GM12878 (cell line): ENCODE data around the gene OR51L1. TPM values are rescaled to one million over a fixed set of nuclear protein-coding genes. Genes with fewer than 3 reads are reported as not detected.

Experiments used
- ATAC-seq: fragments of 200-7000 bp; cut with Tn5 transposase; 3 replicates; pipeline ENCODE4 v1.9.1; 2020; ENCODE audit warnings: mild to moderate bottlenecking, moderate library complexity
- BruUV-seq: library from RNA; stranded (reverse); fragments of 400-500 nt; replicated peaks from 2 replicates; lab custom pipeline; 2021; lab: Mats Ljungman, UMichigan
- CTCF ChIA-PET: fragments of 300-600 bp; sonication (Branson Sonifier 250); formaldehyde crosslinking; extraction: SDS; loops from one replicate; lab custom pipeline; 2021; ENCODE audit warnings: inconsistent platforms; lab: Yijun Ruan, JAX
- POLR2A ChIA-PET: fragments of 350-600 bp; formaldehyde crosslinking; extraction: SDS; loops from one replicate; lab custom pipeline; 2021; ENCODE audit warnings: inconsistent platforms; lab: Charles Lee
- RAD21 ChIA-PET: fragments of 300-600 bp; sonication (Branson Sonifier 250); formaldehyde crosslinking; loops from one replicate; lab custom pipeline; 2023; ENCODE audit warnings: antibody characterized with exemption; ENCODE audit not compliant: unreplicated experiment; lab: Charles Lee
- SMC1A ChIA-PET: fragments of 300-600 bp; sonication (Branson Sonifier 250); formaldehyde crosslinking; loops from one replicate; lab custom pipeline; 2023; ENCODE audit not compliant: unreplicated experiment, uncharacterized antibody; lab: Charles Lee
- DNase-seq: peaks from one replicate; pipeline ENCODE4 v3.0.0-alpha.2; 2011; ENCODE audit warnings: low read depth, low spot score
- FAIRE-seq: peaks from 3 replicates; lab custom pipeline; 2011; peaks lifted over from hg19 to GRCh38; lab: Jason Lieb, UNC
- H2AFZ ChIP-seq: 2 replicates; pipeline ENCODE4 v1.6.0; 2011; ENCODE audit warnings: low read depth, low read length, control low read depth; ENCODE audit not compliant: control insufficient read depth
- H3K27ac ChIP-seq: 2 replicates; pipeline ENCODE4 v1.5.1; 2011; ENCODE audit warnings: control low read depth; ENCODE audit not compliant: control insufficient read depth, insufficient read depth
- H3K27me3 ChIP-seq, 2 experiments: replicated peaks in 1 of 2; 2 replicates each; pipeline versions ENCODE4 v1.6.0 to v1.6.1; 2011; ENCODE audit warnings: low read length in 1 of 2; ENCODE audit not compliant: control insufficient read depth in 2 of 2, insufficient read depth in 2 of 2
- H3K36me3 ChIP-seq, 2 experiments: 2 replicates each; pipeline ENCODE4 v1.5.1; 2011; ENCODE audit warnings: low read length in 1 of 2; ENCODE audit not compliant: control insufficient read depth in 2 of 2, insufficient read depth in 2 of 2
- H3K4me1 ChIP-seq: 2 replicates; pipeline ENCODE4 v1.6.1; 2011; ENCODE audit warnings: mild to moderate bottlenecking, low read length, moderate library complexity, mixed read lengths; ENCODE audit not compliant: control insufficient read depth, insufficient read depth
- H3K4me2 ChIP-seq: 2 replicates; pipeline ENCODE4 v1.6.0; 2011; ENCODE audit warnings: control low read depth; ENCODE audit not compliant: control insufficient read depth, insufficient read depth
- H3K4me3 ChIP-seq: fragments of 200-600 bp; sonication (generic); 2 replicates; pipeline ENCODE4 v1.5.1; 2016
- H3K79me2 ChIP-seq: 2 replicates; pipeline ENCODE4 v1.6.0; 2011; ENCODE audit warnings: low read length; ENCODE audit not compliant: control insufficient read depth, insufficient read depth
- H3K9ac ChIP-seq: 2 replicates; pipeline ENCODE4 v1.8.0; 2011; ENCODE audit warnings: low read length, control low read depth, mixed read lengths; ENCODE audit not compliant: control insufficient read depth, insufficient read depth
- H3K9me3 ChIP-seq: replicated peaks from 3 replicates; pipeline ENCODE4 v1.5.1; 2011; ENCODE audit warnings: mild to moderate bottlenecking, low read length; ENCODE audit not compliant: control insufficient read depth, insufficient read depth
- H4K20me1 ChIP-seq: 2 replicates; pipeline ENCODE4 v1.6.0; 2011; ENCODE audit not compliant: control insufficient read depth, insufficient read depth
- BACH1 ChIP-seq: fragments of 450-650 bp; IDR thresholded peaks from 2 replicates; pipeline ENCODE4 v1.6.1; 2017; ENCODE audit warnings: mild to moderate bottlenecking, borderline replicate concordance
- BHLHE40 ChIP-seq, 2 experiments: fragments of 450-650 bp in 1 of 2; IDR thresholded peaks; 2 replicates each; pipeline ENCODE4 v1.6.1; 2011 to 2017; ENCODE audit warnings: low read depth in 2 of 2, borderline replicate concordance in 1 of 2, improper control_type of control experiment in 1 of 2, low read length in 1 of 2, mild to moderate bottlenecking in 1 of 2
- CREM ChIP-seq: IDR thresholded peaks from 2 replicates; pipeline ENCODE4 v1.6.1; 2014; ENCODE audit warnings: antibody characterized with exemption, low read depth
- EP300 ChIP-seq, 2 experiments: fragments of 150-350 bp in 1 of 2; IDR thresholded peaks; 2 replicates each; pipeline ENCODE4 v1.6.1; 2011 to 2012; ENCODE audit warnings: low read depth in 2 of 2, low read length in 2 of 2, borderline replicate concordance in 1 of 2, improper control_type of control experiment in 1 of 2, inconsistent platforms in 1 of 2; ENCODE audit not compliant: control insufficient read depth in 1 of 2
- ETV6 ChIP-seq, 2 experiments: fragments of 450-650 bp in 1 of 2; IDR thresholded peaks in 1 of 2; conservative IDR thresholded peaks in 1 of 2; 2 replicates each; pipeline ENCODE4 v1.6.1; 2014; ENCODE audit warnings: antibody characterized with exemption in 1 of 2, borderline replicate concordance in 1 of 2, low read depth in 1 of 2, mild to moderate bottlenecking in 1 of 2, moderate library complexity in 1 of 2
- EZH2 ChIP-seq: IDR thresholded peaks from 2 replicates; pipeline ENCODE4 v1.6.1; 2012; ENCODE audit warnings: low read depth, mild to moderate bottlenecking, control low read depth, inconsistent platforms, low read length, borderline replicate concordance; ENCODE audit not compliant: control insufficient read depth
- MTA2 ChIP-seq: fragments of 450-650 bp; IDR thresholded peaks from 2 replicates; pipeline ENCODE4 v1.6.1; 2016; ENCODE audit warnings: low read depth, mild to moderate bottlenecking, moderate library complexity
- NKRF ChIP-seq: fragments of 450-650 bp; conservative IDR thresholded peaks from 2 replicates; pipeline ENCODE4 v1.6.1; 2017; ENCODE audit warnings: mild to moderate bottlenecking, moderate library complexity
- POLR2AphosphoS5 ChIP-seq: IDR thresholded peaks from 2 replicates; pipeline ENCODE4 v1.6.1; 2011; ENCODE audit warnings: mild to moderate bottlenecking, low read length, inconsistent platforms
- RBBP5 ChIP-seq: fragments of 200-600 bp; sonication (generic); conservative IDR thresholded peaks from 2 replicates; pipeline ENCODE4 v1.6.1; 2016
- SMAD1 ChIP-seq: fragments of 450-650 bp; IDR thresholded peaks from 2 replicates; pipeline ENCODE4 v1.6.1; 2018; ENCODE audit warnings: mild to moderate bottlenecking, low read depth; ENCODE audit not compliant: partially characterized antibody
- SMAD5 ChIP-seq: IDR thresholded peaks from 2 replicates; pipeline ENCODE4 v1.6.1; 2016; ENCODE audit warnings: antibody characterized with exemption, low read depth
- SRF ChIP-seq, 2 experiments: IDR thresholded peaks; 2 replicates each; pipeline ENCODE4 v1.6.1; 2011; ENCODE audit warnings: low read depth in 2 of 2, low read length in 2 of 2, mild to moderate bottlenecking in 1 of 2, moderate library complexity in 1 of 2
- WGBS: methylation state at CpG from one replicate; pipeline ENCODE4 v1.1.6; 2016; ENCODE audit warnings: low lambda C conversion rate; ENCODE audit not compliant: insufficient replicate concordance, insufficient coverage; ENCODE audit errors: missing lambda C conversion rate; 5-methylcytosine and 5-hydroxymethylcytosine counted together
- in situ Hi-C: fragments of 300-500 bp; cut with MboI; formaldehyde crosslinking; loops from 9 replicates; pipeline ENCODE4 v1.14.3; 2018; ENCODE audit warnings: mixed read lengths
- intact Hi-C: fragments of 100-400 bp; cut with micrococcal nuclease; formaldehyde crosslinking; loops from one replicate; pipeline ENCODE4 v1.14.2; 2022; ENCODE audit not compliant: unreplicated experiment
- polyA plus RNA-seq, 11 experiments: library from polyadenylated mRNA; depleted of rRNA in 4 of 11; unstranded in 6 of 11; stranded (reverse) in 5 of 11; fragments of >200 nt; fragmentation: Nextera tagmentation in 4 of 11; fragmentation: Illumina TruSeq in 1 of 11; extraction: Ambion mirVana in 4 of 11; extraction: Trizol in 1 of 11; gene quantifications; 1 replicate in 1 of 11; 2 replicates in 10 of 11; pipeline versions ENCODE4 v1.2.1 to v1.2.3, GENCODE V29; 2011 to 2016; ENCODE audit warnings: inconsistent platforms in 2 of 11, missing spikeins in 2 of 11, low read depth in 1 of 11
- total RNA-seq, 4 experiments: library from RNA; depleted of rRNA in 3 of 4; stranded (reverse); fragments of >200 nt in 3 of 4; fragmentation: Illumina TruSeq in 1 of 4; extraction: Trizol in 1 of 4; gene quantifications; 2 replicates each; pipeline versions ENCODE4 v1.2.1 to v1.2.3, GENCODE V29; 2013 to 2021

The OR51L1 gene
- total and polyA plus RNA-seq, 10 of the 15 experiments (the other 5 are each of a cell fraction or from before 2014, with no cell fraction given), result not detected

GRCh38 chr11:5046226-5046625 is 51.6 kb downstream of the OR51L1 start, which contains the start of gene OR52J3:
TSS of gene OR52J3 (plus strand) at chr11:5046526. CDS start at chr11:5046526, 0 bp downstream.
- Histone ChIP-seq H3K36me3 (no peaks in the 10 kb centered on the region), H2AFZ (no peak within 1 kb of the TSS), H3K27ac (no peak within 1 kb of the TSS), H3K4me2 (no peak within 1 kb of the TSS), H3K79me2 (no peaks in the 10 kb centered on the region), H3K27me3 (no peaks in the 10 kb centered on the region)
- POLR2A ChIA-PET, result no interaction called here
- RAD21 ChIA-PET, result no interaction called here
- no peak for FAIRE-seq
- CTCF ChIA-PET, result no interaction called here
- TF ChIP-seq POLR2AphosphoS5, result no peak
- TF ChIP-seq SRF (IDR thresholded peaks at IDR 0.05; ENCODE audit: low read depth in 2 of 2, low read length in 2 of 2), result no peak
- no peak for TF ChIP-seq SMAD5
- TF ChIP-seq, all 136 proteins: peak for 0
- Histone ChIP-seq H3K4me1 (no peaks in the 10 kb centered on the region), H3K9me3 (no peaks in the 10 kb centered on the region), H3K9ac (no peak within 1 kb of the TSS), H4K20me1 (no peaks in the 10 kb centered on the region), H3K4me3 (no peak within 1 kb of the TSS)
- no peak for DNase-seq
- in situ Hi-C loops, result no loop called here
- intact Hi-C loops, result no loop called here
- no TSS peak for BruUV-seq
- no peak for ATAC-seq
- WGBS, result 58% methylated on average over 1 of the region's 1 CpG
- SMC1A ChIA-PET, result no interaction called here

GRCh38 chr11:5046754-5047330 is 52.2 kb downstream of the OR51L1 start:
- ATAC-seq (no peak), FAIRE-seq (no peak), DNase-seq (no peak)
- H2AFZ ChIP-seq, result no peak overlapping the region
- SMC1A ChIA-PET, result no interaction called here
- H4K20me1 ChIP-seq, result no peaks in the 10 kb centered on the region
- no peaks in the 10 kb centered on the region for H3K36me3 ChIP-seq
- H3K27ac ChIP-seq, result no peak overlapping the region
- no peaks in the 10 kb centered on the region for H3K79me2 ChIP-seq
- H3K9ac ChIP-seq, result no peak overlapping the region
- H3K4me1 ChIP-seq, result no peaks in the 10 kb centered on the region
- in situ Hi-C loops, result no loop called here
- 42% methylated on average over 15 of the region's 15 CpGs for WGBS
- no peak overlapping the region for H3K4me2 ChIP-seq
- no peaks in the 10 kb centered on the region for H3K27me3 ChIP-seq
- POLR2A ChIA-PET, result no interaction called here
- H3K4me3 ChIP-seq, result no peak overlapping the region
- no TSS peak for BruUV-seq
- RAD21 ChIA-PET, result no interaction called here
- intact Hi-C loops, result no loop called here
- no peaks in the 10 kb centered on the region for H3K9me3 ChIP-seq
- CTCF ChIA-PET, result no interaction called here
- no peak for TF ChIP-seq SRF (IDR thresholded peaks at IDR 0.05; ENCODE audit: low read depth in 2 of 2, low read length in 2 of 2)
- TF ChIP-seq BACH1, result no peak
- TF ChIP-seq SMAD1, result no peak
- no peak for TF ChIP-seq CREM
- no peak for TF ChIP-seq MTA2
- TF ChIP-seq NKRF, result no peak
- no peak for TF ChIP-seq BHLHE40 (IDR thresholded peaks at IDR 0.05; ENCODE audit: borderline replicate concordance in 1 of 2, low read depth in 2 of 2, low read length in 1 of 2)
- TF ChIP-seq EP300 (IDR thresholded peaks at IDR 0.05; ENCODE audit: borderline replicate concordance in 1 of 2, control insufficient read depth in 1 of 2, low read depth in 2 of 2, low read length in 2 of 2), result no peak
- no peak for TF ChIP-seq RBBP5
- TF ChIP-seq EZH2, result no peak
- no peak for TF ChIP-seq ETV6 (conservative IDR thresholded peaks at IDR 0.05 in 1 of 2, IDR thresholded peaks at IDR 0.05 in 1 of 2; ENCODE audit: borderline replicate concordance in 1 of 2, low read depth in 1 of 2)
